ENCODE measurements around the gene VGLL4. TPM values are rescaled to one million over a fixed set of nuclear protein-coding genes. Genes with fewer than 3 reads are reported as not detected.

The VGLL4 gene
- total RNA-seq, 2 donors from 2014 or later: 47.5 to 49.7 TPM

GRCh38 chr3:11555211-11555782, 88.4 kb downstream of the VGLL4 start:
- Mint-ChIP-seq H3K27me3 (ENCODE audit: insufficient read depth) (no peaks in the 10 kb centered on the region), H3K4me1 (no peaks in the 10 kb centered on the region), H3K9me3 (no peaks in the 10 kb centered on the region), H3K27ac (peak overlapping the region; percentile 66), H3K36me3 (ENCODE audit: low read depth) (peaks cover 28% of the 10 kb centered on the region), H3K4me3 (no peak overlapping the region)
- peak overlapping the region; percentile 17 for H3K27ac ChIP-seq (ENCODE audit: low read depth, low read length)
- no peaks in the 10 kb centered on the region for H3K4me1 ChIP-seq (ENCODE audit: control insufficient read depth, insufficient read depth, low read length)
- H3K36me3 ChIP-seq (ENCODE audit: control insufficient read depth, insufficient read depth, low read length): peaks cover 20% of the 10 kb centered on the region
- 91 to 97% methylated on average over 4 to 13 of the region's 13 CpGs for WGBS, 2 experiments (ENCODE audit: insufficient coverage in 1 of 2, insufficient read length in 1 of 2)
- H3K9ac ChIP-seq (ENCODE audit: extremely low read depth, low read length, poor library complexity, severe bottlenecking): no peak overlapping the region
- no peaks in the 10 kb centered on the region for H3K9me3 ChIP-seq (ENCODE audit: control insufficient read depth, low read length)
- H3K4me3 ChIP-seq (ENCODE audit: low read length): no peak overlapping the region
- no peaks in the 10 kb centered on the region for H3K27me3 ChIP-seq (ENCODE audit: control insufficient read depth, insufficient read depth, low read length, poor library complexity, severe bottlenecking)
- no peak for DNase-seq
- no peak for TF ChIP-seq CTCF (conservative IDR thresholded peaks at IDR 0.05)

- peaks cover 20% of the 10 kb centered on the region for H3K36me3 ChIP-seq (ENCODE audit: control insufficient read depth, insufficient read depth, low read length)
- no peaks in the 10 kb centered on the region for H3K27me3 ChIP-seq (ENCODE audit: control insufficient read depth, insufficient read depth, low read length, poor library complexity, severe bottlenecking)
- no peaks in the 10 kb centered on the region for H3K9me3 ChIP-seq (ENCODE audit: control insufficient read depth, low read length)
- Mint-ChIP-seq H3K4me3 (no peak overlapping the region), H3K9me3 (no peaks in the 10 kb centered on the region), H3K4me1 (no peaks in the 10 kb centered on the region), H3K36me3 (ENCODE audit: low read depth) (peaks cover 28% of the 10 kb centered on the region), H3K27ac (no peak overlapping the region), H3K27me3 (ENCODE audit: insufficient read depth) (no peaks in the 10 kb centered on the region)
- no peak overlapping the region for H3K9ac ChIP-seq (ENCODE audit: extremely low read depth, low read length, poor library complexity, severe bottlenecking)
- H3K4me3 ChIP-seq (ENCODE audit: low read length): no peak overlapping the region
- DNase-seq: no peak
- H3K27ac ChIP-seq (ENCODE audit: low read depth, low read length): no peak overlapping the region
- TF ChIP-seq CTCF (conservative IDR thresholded peaks at IDR 0.05): no peak
- no peaks in the 10 kb centered on the region for H3K4me1 ChIP-seq (ENCODE audit: control insufficient read depth, insufficient read depth, low read length)
- 90 to 97% methylated on average over 6 to 12 of the region's 12 CpGs for WGBS, 2 experiments (ENCODE audit: insufficient coverage in 1 of 2, insufficient read length in 1 of 2)
Measured at GRCh38 chr3:11554666-11555065, 89.0 kb downstream of the VGLL4 start.

- 95 to 100% methylated on average over 1 to 3 of the region's 3 CpGs for WGBS, 2 experiments (ENCODE audit: insufficient coverage in 1 of 2, insufficient read length in 1 of 2)
- Histone ChIP-seq H3K9ac (ENCODE audit: extremely low read depth, low read length, poor library complexity, severe bottlenecking) (no peak overlapping the region), H3K4me1 (ENCODE audit: control insufficient read depth, insufficient read depth, low read length) (no peaks in the 10 kb centered on the region), H3K9me3 (ENCODE audit: control insufficient read depth, low read length) (no peaks in the 10 kb centered on the region), H3K27me3 (ENCODE audit: control insufficient read depth, insufficient read depth, low read length, poor library complexity, severe bottlenecking) (no peaks in the 10 kb centered on the region), H3K36me3 (ENCODE audit: control insufficient read depth, insufficient read depth, low read length) (peaks cover 20% of the 10 kb centered on the region), H3K4me3 (ENCODE audit: low read length) (no peak overlapping the region), H3K27ac (ENCODE audit: low read depth, low read length) (no peak overlapping the region)
- Mint-ChIP-seq H3K27ac (no peak overlapping the region), H3K4me3 (no peak overlapping the region), H3K27me3 (ENCODE audit: insufficient read depth) (no peaks in the 10 kb centered on the region), H3K9me3 (no peaks in the 10 kb centered on the region), H3K36me3 (ENCODE audit: low read depth) (peaks cover 28% of the 10 kb centered on the region), H3K4me1 (no peaks in the 10 kb centered on the region)
- no peak for TF ChIP-seq CTCF (conservative IDR thresholded peaks at IDR 0.05)
- no peak for DNase-seq
Measured at GRCh38 chr3:11554236-11554610, 89.5 kb downstream of the VGLL4 start.
